PFSK-1 (cell line): Measurements from ENCODE around the gene SLC39A3.

Experiments
- FOXP2 ChIP-seq: optimal IDR thresholded peaks from 2 replicates; pipeline ENCODE3; 2011; ENCODE audit warnings: borderline replicate concordance, control low read depth, inconsistent platforms; ENCODE audit not compliant: insufficient read depth; ENCODE audit errors: extremely low read length, extremely low read depth
- POLR2AphosphoS5 ChIP-seq: IDR thresholded peaks from 2 replicates; pipeline ENCODE4 v1.6.1; 2012; ENCODE audit warnings: low read depth, mild to moderate bottlenecking, control low read depth, low read length, moderate library complexity
- REST ChIP-seq, 2 experiments: IDR thresholded peaks; 2 replicates each; pipeline versions ENCODE4 v1.6.1 to v1.8.0; 2011 to 2012; ENCODE audit warnings: low read depth in 2 of 2, low read length in 2 of 2, control low read depth in 1 of 2, inconsistent platforms in 1 of 2, mild to moderate bottlenecking in 1 of 2, moderate library complexity in 1 of 2; ENCODE audit not compliant: insufficient read depth in 1 of 2
- SIN3A ChIP-seq: IDR thresholded peaks from 2 replicates; pipeline ENCODE4 v1.6.1; 2012; ENCODE audit warnings: mild to moderate bottlenecking, low read length, moderate library complexity, borderline replicate concordance; ENCODE audit not compliant: insufficient read depth
- TAF1 ChIP-seq: IDR thresholded peaks from 2 replicates; pipeline ENCODE4 v1.6.1; 2012; ENCODE audit warnings: low read length, control low read depth, borderline replicate concordance; ENCODE audit not compliant: insufficient read depth

Gene SLC39A3

DNA sequence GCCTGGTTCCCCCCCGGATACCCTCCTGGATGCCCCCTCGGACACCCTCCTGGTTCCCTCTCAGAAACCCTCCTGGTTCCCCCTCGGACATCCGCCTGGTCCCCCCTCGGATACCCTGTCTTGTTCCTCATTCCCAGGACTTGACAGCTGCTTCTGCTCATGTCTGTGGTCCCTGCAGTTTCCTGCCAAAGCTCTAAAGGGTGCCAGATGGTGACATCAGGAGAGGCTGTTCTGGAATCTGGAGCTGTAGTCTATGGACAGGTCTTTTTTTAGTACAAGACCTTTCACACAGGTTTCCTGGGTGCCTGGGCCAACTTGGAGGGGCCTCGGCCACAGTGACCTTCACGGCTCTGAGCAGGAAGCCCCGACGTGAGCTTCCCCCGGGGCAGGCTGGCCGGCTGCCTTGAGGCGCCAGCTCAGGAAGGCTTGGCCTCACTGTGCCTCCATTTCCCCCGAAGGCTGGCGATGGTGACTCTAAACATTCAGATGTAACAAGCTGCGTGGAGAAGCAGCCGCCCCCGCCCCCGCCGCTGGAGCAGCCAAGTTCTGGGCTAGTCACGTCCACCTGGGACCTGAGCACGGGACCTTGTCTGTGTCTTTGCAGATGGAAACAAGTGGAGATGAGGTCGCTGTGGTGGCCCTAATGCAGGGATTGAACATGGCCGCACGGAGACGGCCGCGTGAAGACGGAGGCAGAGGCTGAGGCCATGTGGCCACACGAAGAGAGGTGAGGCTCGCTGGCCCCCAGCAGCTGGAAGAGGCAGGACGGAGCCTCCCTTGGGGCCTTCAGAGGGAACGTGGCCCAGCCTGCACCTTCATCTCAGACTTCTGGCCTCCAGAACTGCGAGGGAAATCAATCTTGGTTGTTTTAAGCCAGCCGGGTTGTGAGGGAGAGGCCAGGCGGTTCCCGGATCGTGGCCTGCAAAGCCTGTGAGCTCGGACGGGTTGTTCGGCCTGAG is 30.5 kb upstream of the SLC39A3 start:
- TF ChIP-seq FOXP2, result no peak

DNA sequence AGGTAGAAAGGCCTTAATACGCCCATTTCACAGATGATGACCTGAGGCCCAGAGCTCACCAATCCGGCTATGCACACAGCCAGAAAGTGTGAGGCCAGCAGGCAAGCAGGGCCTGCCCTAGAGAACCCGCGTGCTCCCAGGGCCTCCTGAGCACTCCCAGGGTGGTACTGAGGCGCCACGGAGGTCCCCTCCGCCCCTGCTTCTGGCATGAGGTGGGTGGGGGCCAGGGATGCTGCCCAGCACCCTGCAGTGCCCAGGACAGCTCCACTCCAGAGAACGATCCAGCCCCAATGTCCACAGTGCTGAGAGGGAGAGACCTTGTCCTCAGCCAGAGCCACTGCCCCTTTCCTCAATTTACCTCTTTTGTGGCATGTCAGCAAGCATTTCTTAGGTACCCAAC is 29.4 kb upstream of the SLC39A3 start:
- TF ChIP-seq FOXP2, result no peak
- no peak for TF ChIP-seq SIN3A
- no peak for TF ChIP-seq TAF1
- no peak for TF ChIP-seq REST (IDR thresholded peaks at IDR 0.05; ENCODE audit: insufficient read depth in 1 of 2, low read depth in 2 of 2, low read length in 2 of 2)
- TF ChIP-seq POLR2AphosphoS5, result no peak

- TF ChIP-seq FOXP2 (no peak), REST (IDR thresholded peaks at IDR 0.05; ENCODE audit: insufficient read depth in 1 of 2, low read depth in 2 of 2, low read length in 2 of 2) (no peak), SIN3A (no peak)
These were observed 28.7 kb upstream of the SLC39A3 start for GRCh38 chr19:2768365-2769132.

DNA sequence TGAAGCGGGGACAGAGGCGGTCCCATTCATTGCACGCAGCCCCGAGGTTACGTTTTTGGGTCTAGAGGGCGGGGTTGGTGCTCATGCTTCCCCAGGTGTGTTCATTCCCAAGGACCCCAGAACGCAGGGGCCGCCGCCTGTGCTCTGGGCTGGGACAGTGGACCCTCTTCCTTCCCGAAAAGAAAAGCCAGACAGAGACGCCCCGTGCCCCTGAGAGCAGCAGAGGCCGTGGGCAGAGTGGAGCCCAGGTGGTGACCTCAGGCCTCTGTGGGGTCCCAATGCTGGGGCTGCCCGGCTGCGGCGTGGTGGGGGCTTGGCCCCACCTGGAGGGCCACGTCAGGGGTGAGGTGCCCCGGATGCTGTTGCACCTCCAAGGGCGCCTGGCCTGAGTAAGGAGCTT is 27.9 kb upstream of the SLC39A3 start:
- TF ChIP-seq POLR2AphosphoS5 (no peak), TAF1 (no peak), SIN3A (no peak)

- TF ChIP-seq REST (IDR thresholded peaks at IDR 0.05; ENCODE audit: insufficient read depth in 1 of 2, low read depth in 2 of 2, low read length in 2 of 2) (no peak), FOXP2 (no peak), POLR2AphosphoS5 (no peak), TAF1 (no peak), SIN3A (no peak)
These were observed 27.0 kb upstream of the SLC39A3 start for GRCh38 chr19:2766594-2767372.

- TF ChIP-seq REST (IDR thresholded peaks at IDR 0.05; ENCODE audit: insufficient read depth in 1 of 2, low read depth in 2 of 2, low read length in 2 of 2) (no peak), FOXP2 (no peak), SIN3A (no peak), TAF1 (no peak), POLR2AphosphoS5 (no peak)
These were observed 25.6 kb upstream of the SLC39A3 start for GRCh38 chr19:2765376-2765775.
